HL-60/S4 treated with phorbol 12-myristate 13-acetate at 8.2 ng/mL for 4 days and 3 days (cell line): ENCODE measurements around the gene TCEAL1.
"Not testable (repeated sequence)": the region's sequence is repeated elsewhere in the genome, so short reads cannot be mapped to it uniquely, and the experiment has no call there.

ENCODE experiments used
- in situ Hi-C: fragments of 300-500 bp; cut with MboI; formaldehyde crosslinking; loops from 2 replicates; pipeline ENCODE4 v1.15.0; 2022; ENCODE audit warnings: low sequenced_read_pairs

The TCEAL1 gene, protein sequence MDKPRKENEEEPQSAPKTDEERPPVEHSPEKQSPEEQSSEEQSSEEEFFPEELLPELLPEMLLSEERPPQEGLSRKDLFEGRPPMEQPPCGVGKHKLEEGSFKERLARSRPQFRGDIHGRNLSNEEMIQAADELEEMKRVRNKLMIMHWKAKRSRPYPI

GRCh38 chrX:103628386-103629317 is at the start of gene TCEAL1:
TCEAL1 (plus strand) TSS chrX:103628975; CDS start chrX:103629917, 942 bp downstream.
- in situ Hi-C loops, result no loop called here

DNA sequence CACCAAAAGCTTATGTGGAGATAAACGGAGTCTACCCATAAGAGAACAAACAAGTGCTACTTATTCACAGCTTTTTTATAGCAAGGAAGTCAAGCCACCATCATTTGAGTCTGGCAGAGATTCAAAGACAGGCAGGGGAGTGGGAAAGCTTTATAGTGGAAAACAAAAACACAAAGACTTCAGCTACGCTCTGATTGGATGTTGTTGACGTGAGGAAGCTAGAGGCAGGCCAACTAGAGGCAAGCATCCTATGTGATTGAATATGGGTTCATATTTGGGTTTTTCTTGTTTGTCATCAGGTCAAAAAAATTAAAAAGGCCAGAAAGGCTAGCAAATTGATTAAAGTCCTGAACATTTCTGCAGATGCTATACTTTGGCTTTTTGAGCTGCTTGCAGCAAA is 44.2 kb upstream of the TCEAL1 start:
- in situ Hi-C loops, result no loop called here

DNA sequence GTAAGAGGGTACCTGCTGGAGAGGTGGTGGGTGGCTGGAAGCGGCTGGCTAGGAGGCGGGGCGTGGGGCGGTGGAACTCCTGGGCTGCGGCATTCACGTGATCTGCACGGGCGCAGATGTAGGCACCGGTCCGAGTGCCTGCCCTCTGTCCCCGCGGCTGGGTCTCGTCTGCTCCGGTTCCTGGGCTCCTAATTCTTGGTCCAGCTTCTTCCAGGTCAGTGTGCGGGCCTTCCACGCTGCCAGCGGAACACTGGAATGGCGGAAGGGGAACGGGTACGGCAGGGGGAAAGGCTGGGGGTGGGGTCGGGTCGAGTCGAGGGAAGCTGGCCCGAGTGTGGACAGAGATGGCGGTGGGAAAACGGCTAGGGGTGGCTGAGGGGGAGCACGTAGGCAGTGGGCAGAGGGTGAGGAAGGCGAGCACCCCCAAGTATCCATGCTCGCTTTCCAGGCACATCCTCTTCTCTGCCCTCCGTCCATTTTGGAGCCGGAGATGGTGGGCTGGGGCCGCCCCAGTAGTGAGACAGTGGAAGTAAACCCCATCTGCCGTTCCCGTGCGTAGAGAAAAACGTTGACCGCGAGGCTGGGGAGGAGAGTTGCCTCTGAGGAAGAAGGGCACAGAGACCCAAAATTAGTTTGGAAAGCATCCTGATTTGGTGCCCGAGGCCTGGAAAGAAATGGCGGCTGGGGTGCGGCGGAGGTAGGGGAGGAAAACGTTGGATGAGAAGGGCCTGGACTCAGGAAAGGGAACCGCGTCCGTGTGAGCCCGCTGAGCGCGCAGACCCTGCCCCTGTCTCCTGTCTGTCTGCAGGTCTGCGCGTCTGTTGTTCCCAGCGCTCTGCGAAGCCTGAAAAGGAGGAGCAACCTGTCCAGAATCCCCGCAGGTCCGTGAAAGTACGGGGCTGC is 43.1 kb upstream of the TCEAL1 start, which contains the start of gene TCEAL4:
Gene TCEAL4, plus strand, starts transcription at position 105 of the 903 bp plus-strand sequence. CDS start 1,161 bp downstream, outside the sequence.
- in situ Hi-C loops, result no loop called here

DNA sequence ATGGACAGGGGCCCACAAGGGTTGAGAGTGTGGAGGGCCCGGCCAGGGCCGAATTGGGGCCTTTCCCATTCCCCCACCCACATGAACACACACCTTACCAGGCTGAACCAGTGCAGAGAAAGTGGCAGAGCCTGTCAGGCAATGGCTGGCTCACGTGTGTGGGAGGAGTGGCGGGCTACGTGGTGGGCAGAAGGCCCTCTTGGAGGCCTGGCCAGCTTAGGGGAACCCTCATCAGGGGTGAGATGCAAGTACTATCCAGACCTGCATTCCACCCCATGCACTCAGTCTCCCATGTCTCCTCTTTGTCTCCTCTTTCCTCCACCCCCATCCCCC is 42.5 kb upstream of the TCEAL1 start:
- in situ Hi-C loops, result no loop called here

DNA sequence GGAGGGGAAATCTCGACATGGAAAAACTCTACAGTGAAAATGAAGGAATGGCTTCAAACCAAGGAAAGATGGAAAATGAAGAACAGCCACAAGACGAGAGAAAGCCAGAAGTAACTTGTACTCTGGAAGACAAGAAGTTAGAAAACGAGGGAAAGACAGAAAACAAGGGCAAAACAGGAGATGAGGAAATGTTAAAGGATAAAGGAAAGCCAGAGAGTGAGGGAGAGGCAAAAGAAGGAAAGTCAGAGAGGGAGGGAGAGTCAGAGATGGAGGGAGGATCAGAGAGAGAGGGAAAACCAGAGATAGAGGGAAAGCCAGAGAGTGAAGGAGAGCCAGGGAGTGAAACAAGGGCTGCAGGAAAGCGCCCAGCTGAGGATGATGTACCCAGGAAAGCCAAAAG is 42.1 kb upstream of the TCEAL1 start:
- in situ Hi-C loops, result no loop called here

- in situ Hi-C loops, result not testable (repeated sequence)
Measured at GRCh38 chrX:103592295-103592694, 36.5 kb upstream of the TCEAL1 start.

DNA sequence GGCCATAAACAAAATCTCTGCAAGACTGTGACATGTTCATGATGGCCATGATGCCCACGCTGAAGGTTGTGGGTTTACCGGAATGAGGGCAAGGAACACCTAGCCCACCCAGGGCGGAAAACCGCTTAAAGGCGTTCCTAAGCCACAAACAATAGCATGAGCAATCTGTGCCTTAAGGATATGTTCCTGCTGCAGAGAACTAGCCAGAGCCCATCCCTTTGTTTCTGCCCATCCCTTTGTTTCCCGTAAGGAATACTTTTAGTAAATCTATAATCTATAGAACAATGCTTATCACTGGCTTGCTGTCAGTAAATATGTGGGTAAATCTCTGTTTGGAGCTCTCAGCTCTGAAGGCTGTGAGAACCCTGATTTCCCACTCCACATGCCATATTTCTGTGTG is 33.6 kb upstream of the TCEAL1 start:
- in situ Hi-C loops, result not testable (repeated sequence)

GRCh38 chrX:103607364-103608305 is 21.1 kb upstream of the TCEAL1 start, which contains the start of gene TCEAL3:
TCEAL3 (plus strand) TSS chrX:103607963; CDS start chrX:103609065, 1,102 bp downstream.
- in situ Hi-C loops, result no loop called here

DNA sequence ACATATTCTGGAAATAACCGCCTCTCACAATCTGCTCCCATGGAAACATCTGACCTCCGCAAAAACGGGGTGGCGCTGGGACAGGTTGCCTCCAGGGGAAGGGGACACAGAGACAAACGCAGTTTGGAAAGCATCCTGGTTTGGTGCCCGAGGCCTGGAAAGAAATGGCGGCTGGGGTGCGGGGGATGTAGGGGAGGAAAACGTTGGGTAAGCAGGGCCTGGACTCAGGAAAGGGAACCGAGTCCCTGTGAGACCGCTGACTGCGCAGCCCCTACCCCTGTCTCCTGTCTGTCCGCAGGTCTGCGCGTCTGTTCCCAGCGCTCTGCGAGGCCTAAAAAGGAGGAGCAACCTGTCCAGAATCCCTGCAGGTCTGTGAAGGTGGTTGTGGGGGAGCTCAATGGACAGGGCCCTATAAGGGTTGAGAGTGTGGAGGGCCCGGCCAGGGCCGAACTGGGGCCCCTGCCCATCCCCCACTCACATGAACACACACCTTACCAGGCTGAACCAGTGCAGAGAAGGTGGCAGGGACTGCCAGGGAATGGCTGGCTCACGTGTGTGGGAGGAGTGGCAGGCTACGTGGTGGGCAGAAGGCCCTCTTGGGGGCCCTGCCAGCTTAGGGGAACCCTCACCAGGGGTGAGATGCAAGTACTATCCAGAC is 20.3 kb upstream of the TCEAL1 start:
- in situ Hi-C loops, result no loop called here

GRCh38 chrX:103610282-103610681 is 18.5 kb upstream of the TCEAL1 start:
- in situ Hi-C loops, result no loop called here

- in situ Hi-C loops, result no loop called here
Measured at GRCh38 chrX:103613362-103613890, 15.3 kb upstream of the TCEAL1 start.

DNA sequence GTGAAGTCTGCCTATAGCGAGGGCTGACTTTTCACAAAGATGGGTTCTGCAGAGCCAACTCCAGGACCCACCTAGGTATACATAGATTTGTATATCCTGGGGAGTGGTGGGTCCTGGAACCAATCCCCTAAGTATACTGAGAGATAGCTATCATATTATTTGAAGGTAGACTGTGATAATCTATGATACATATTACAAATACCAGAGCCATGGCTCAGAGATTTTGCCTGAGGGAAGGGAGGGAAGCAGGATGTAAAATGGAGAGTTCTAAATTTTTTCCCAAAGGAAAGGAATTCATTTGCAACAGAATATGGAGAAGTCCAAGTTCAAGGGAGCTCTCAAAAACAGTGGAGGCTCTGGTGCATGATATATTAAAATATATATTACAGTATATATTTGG is 13.8 kb upstream of the TCEAL1 start:
- in situ Hi-C loops, result no loop called here

GRCh38 chrX:103615781-103616371 is 12.9 kb upstream of the TCEAL1 start:
- in situ Hi-C loops, result no loop called here

DNA sequence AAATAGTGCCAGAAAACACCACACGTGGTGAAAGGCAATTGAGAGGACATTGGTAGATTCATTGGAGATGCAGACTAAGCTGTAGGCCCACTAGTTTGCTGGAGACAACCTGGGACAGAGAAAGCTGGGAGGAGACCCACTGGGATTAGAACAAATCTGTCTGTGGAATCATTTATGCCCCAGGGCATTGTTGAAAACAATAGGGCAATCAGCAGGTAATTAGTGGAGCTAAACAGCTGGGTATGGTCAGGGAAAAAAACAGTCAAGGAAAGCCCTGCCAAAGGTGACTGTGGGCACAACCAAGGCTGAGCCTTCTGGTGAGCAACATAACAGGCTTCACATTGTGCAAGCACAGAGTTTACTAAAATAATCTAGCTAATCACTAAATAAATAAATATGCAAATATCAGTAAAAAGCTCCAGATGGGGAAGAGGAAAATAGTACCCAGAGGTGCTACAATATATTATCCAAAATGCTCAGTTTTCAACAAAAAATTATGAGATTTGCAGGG is 12.0 kb upstream of the TCEAL1 start:
- in situ Hi-C loops, result no loop called here

DNA sequence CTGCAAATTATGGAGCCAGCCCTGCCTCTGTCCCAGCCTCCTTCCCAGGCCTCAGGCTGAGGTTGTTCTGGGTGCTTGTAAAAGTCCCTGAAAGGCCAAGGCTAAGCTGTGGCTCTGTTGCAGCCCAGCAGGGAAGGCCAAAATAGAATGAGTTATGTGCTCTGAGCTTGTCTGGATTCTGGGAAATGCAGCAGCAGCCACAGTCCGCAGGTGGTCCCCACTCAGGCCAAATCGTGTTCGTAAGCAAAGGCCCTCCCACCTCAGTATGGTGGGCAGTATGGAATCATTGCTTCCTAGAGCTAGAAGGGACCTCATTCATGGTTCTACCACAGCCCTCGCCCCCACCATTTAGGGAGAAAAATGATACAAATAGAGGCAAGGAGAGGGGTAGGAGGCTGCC is 4.7 kb upstream of the TCEAL1 start:
- in situ Hi-C loops, result no loop called here

- in situ Hi-C loops, result no loop called here
Measured at GRCh38 chrX:103626855-103627254, 1.9 kb upstream of the TCEAL1 start.

GRCh38 chrX:103629318-103630170 is 769 bp downstream of the TCEAL1 start:
- in situ Hi-C loops, result no loop called here

GRCh38 chrX:103630171-103630511 is 1.4 kb downstream of the TCEAL1 start:
- in situ Hi-C loops, result no loop called here
